IMR-90 (cell line): ENCODE results near the gene OSMR. TPM values are rescaled to one million over a fixed set of nuclear protein-coding genes. Genes with fewer than 3 reads are reported as not detected.

Experiments used
- ATAC-seq: fragments of 200-7000 bp; cut with Tn5 transposase; 2 replicates; pipeline ENCODE4 v1.9.1; 2020; ENCODE audit warnings: low read depth, mild to moderate bottlenecking, moderate library complexity
- BruUV-seq: library from RNA; stranded (reverse); fragments of 400-500 nt; replicated peaks from 2 replicates; lab custom pipeline; 2021; lab: Mats Ljungman, UMichigan
- CTCF ChIA-PET: fragments of 300-600 bp; formaldehyde crosslinking; extraction: SDS; loops from one replicate; lab custom pipeline; 2021; ENCODE audit warnings: antibody characterized with exemption; lab: Yijun Ruan, JAX
- POLR2A ChIA-PET: fragments of 300-600 bp; sonication (Branson Sonifier 250); formaldehyde crosslinking; loops from one replicate; lab custom pipeline; 2022; ENCODE audit warnings: antibody characterized with exemption; ENCODE audit not compliant: unreplicated experiment; lab: Charles Lee
- DNase-seq: peaks from one replicate; pipeline ENCODE4 v3.0.0; 2013
- H2AFZ ChIP-seq: replicated peaks from 2 replicates; pipeline ENCODE3; 2013; ENCODE audit warnings: low read length, mild to moderate bottlenecking; ENCODE audit not compliant: poor library complexity
- H2AK5ac ChIP-seq: 2 replicates; pipeline ENCODE4 v1.6.1; 2013; ENCODE audit warnings: low read depth, low read length, inconsistent platforms
- H2AK9ac ChIP-seq: replicated peaks from 2 replicates; pipeline ENCODE3; 2013; ENCODE audit warnings: mild to moderate bottlenecking, low read depth, low read length, moderate library complexity; ENCODE audit not compliant: poor library complexity
- H2BK120ac ChIP-seq: 2 replicates; pipeline ENCODE4 v1.6.1; 2013; ENCODE audit warnings: low read depth, low read length, inconsistent platforms
- H2BK15ac ChIP-seq: 3 replicates; pipeline ENCODE4 v1.6.1; 2013; ENCODE audit warnings: low read depth, low read length, inconsistent platforms
- H2BK20ac ChIP-seq: 2 replicates; pipeline ENCODE4 v1.6.1; 2013; ENCODE audit warnings: low read depth, mild to moderate bottlenecking, inconsistent platforms, low read length, moderate library complexity
- H2BK5ac ChIP-seq: 2 replicates; pipeline ENCODE4 v1.6.1; 2013; ENCODE audit warnings: mild to moderate bottlenecking, low read depth, low read length, inconsistent platforms; ENCODE audit not compliant: poor library complexity, severe bottlenecking
- H3K14ac ChIP-seq: replicated peaks from 2 replicates; pipeline ENCODE4 v1.6.1; 2013; ENCODE audit warnings: low read depth, low read length, inconsistent platforms
- H3K18ac ChIP-seq: 2 replicates; pipeline ENCODE4 v1.6.1; 2013; ENCODE audit warnings: low read depth, low read length, control low read depth
- H3K23ac ChIP-seq: 2 replicates; pipeline ENCODE4 v1.6.1; 2013; ENCODE audit warnings: low read depth, low read length, inconsistent platforms
- H3K27ac ChIP-seq: 2 replicates; pipeline ENCODE4 v1.5.1; 2013; ENCODE audit warnings: mild to moderate bottlenecking, control low read depth, low read length; ENCODE audit not compliant: insufficient read depth
- H3K27me3 ChIP-seq: 2 replicates; pipeline ENCODE4 v1.6.1; 2013; ENCODE audit warnings: low read length; ENCODE audit not compliant: control insufficient read depth, insufficient read depth
- H3K36me3 ChIP-seq: 2 replicates; pipeline ENCODE4 v1.6.1; 2013; ENCODE audit warnings: low read length, mixed read lengths; ENCODE audit not compliant: control insufficient read depth, insufficient read depth
- H3K4ac ChIP-seq: 2 replicates; pipeline ENCODE4 v1.6.1; 2013; ENCODE audit warnings: low read depth, low read length, inconsistent platforms
- H3K4me1 ChIP-seq: 2 replicates; pipeline ENCODE4 v1.6.1; 2013; ENCODE audit warnings: low read length, mixed read lengths; ENCODE audit not compliant: control insufficient read depth, insufficient read depth
- H3K4me2 ChIP-seq: 2 replicates; pipeline ENCODE4 v1.6.1; 2013; ENCODE audit warnings: low read depth, mild to moderate bottlenecking, control low read depth, low read length, moderate library complexity
- H3K4me3 ChIP-seq: 2 replicates; pipeline ENCODE4 v1.5.1; 2013; ENCODE audit warnings: low read depth, mild to moderate bottlenecking, control low read depth, low read length, moderate library complexity; ENCODE audit not compliant: insufficient read depth
- H3K56ac ChIP-seq: 2 replicates; pipeline ENCODE4 v1.6.1; 2013; ENCODE audit warnings: low read length, inconsistent platforms; ENCODE audit not compliant: insufficient read depth; ENCODE audit errors: extremely low read depth
- H3K79me1 ChIP-seq, 2 experiments: 2 replicates each; pipeline ENCODE4 v1.6.1; 2013; ENCODE audit warnings: low read length in 2 of 2, inconsistent platforms in 1 of 2, low read depth in 1 of 2
- H3K9ac ChIP-seq: 2 replicates; pipeline ENCODE4 v1.6.1; 2013; ENCODE audit warnings: low read depth, low read length, control low read depth
- H3K9me1 ChIP-seq: 2 replicates; pipeline ENCODE4 v1.6.1; 2013; ENCODE audit warnings: low read length, inconsistent platforms; ENCODE audit not compliant: insufficient read depth
- H3K9me3 ChIP-seq: 2 replicates; pipeline ENCODE4 v1.6.1; 2013; ENCODE audit warnings: low read length; ENCODE audit not compliant: control insufficient read depth, insufficient read depth
- H4K20me1 ChIP-seq: 2 replicates; pipeline ENCODE4 v1.6.1; 2013; ENCODE audit warnings: low read length, inconsistent platforms; ENCODE audit not compliant: insufficient read depth
- H4K5ac ChIP-seq: 2 replicates; pipeline ENCODE4 v1.6.1; 2013; ENCODE audit warnings: mild to moderate bottlenecking, low read depth, low read length, control low read depth
- H4K8ac ChIP-seq, 2 experiments: 2 replicates each; pipeline ENCODE4 v1.6.1; 2013; ENCODE audit warnings: low read depth in 2 of 2, low read length in 2 of 2, control low read depth in 1 of 2, inconsistent platforms in 1 of 2
- H4K91ac ChIP-seq: 2 replicates; pipeline ENCODE4 v1.6.1; 2013; ENCODE audit warnings: low read depth, low read length, inconsistent platforms; ENCODE audit not compliant: insufficient read depth
- BHLHE40 ChIP-seq: fragments of 150-350 bp; IDR thresholded peaks from 2 replicates; pipeline ENCODE4 v1.6.1; 2016; ENCODE audit warnings: mild to moderate bottlenecking, low read depth, low read length
- CEBPB ChIP-seq: IDR thresholded peaks from 2 replicates; pipeline ENCODE4 v1.6.1; 2012; ENCODE audit warnings: low read depth, low read length, improper control_type of control experiment
- CHD1 ChIP-seq: IDR thresholded peaks from 2 replicates; pipeline ENCODE4 v1.6.1; 2012; ENCODE audit warnings: low read depth, low read length, improper control_type of control experiment
- FOS ChIP-seq: fragments of 150-350 bp; IDR thresholded peaks from 2 replicates; pipeline ENCODE4 v1.6.1; 2016; ENCODE audit warnings: low read depth, low read length
- MAFK ChIP-seq: IDR thresholded peaks from 2 replicates; pipeline ENCODE4 v1.6.1; 2012; ENCODE audit warnings: low read depth, low read length, improper control_type of control experiment
- MAZ ChIP-seq: IDR thresholded peaks from 2 replicates; pipeline ENCODE4 v1.6.1; 2012; ENCODE audit warnings: low read depth, mild to moderate bottlenecking, low read length, improper control_type of control experiment, moderate library complexity, borderline replicate concordance
- MXI1 ChIP-seq: IDR thresholded peaks from 2 replicates; pipeline ENCODE4 v1.6.1; 2012; ENCODE audit warnings: low read depth, mild to moderate bottlenecking, low read length, moderate library complexity, borderline replicate concordance
- POLR2A ChIP-seq: IDR thresholded peaks from 2 replicates; pipeline ENCODE4 v1.6.1; 2012; ENCODE audit warnings: mild to moderate bottlenecking, low read depth, low read length
- RAD21 ChIP-seq: IDR thresholded peaks from 2 replicates; pipeline ENCODE4 v1.6.1; 2012; ENCODE audit warnings: low read length, improper control_type of control experiment
- RCOR1 ChIP-seq: IDR thresholded peaks from 2 replicates; pipeline ENCODE4 v1.6.1; 2012; ENCODE audit warnings: mild to moderate bottlenecking, low read length, improper control_type of control experiment; ENCODE audit not compliant: insufficient replicate concordance
- RFX5 ChIP-seq: IDR thresholded peaks from 2 replicates; pipeline ENCODE4 v1.8.0; 2012; ENCODE audit warnings: low read depth, mild to moderate bottlenecking, low read length, moderate library complexity
- SMC3 ChIP-seq: fragments of 150-350 bp; IDR thresholded peaks from 2 replicates; pipeline ENCODE4 v1.6.1; 2016; ENCODE audit warnings: low read depth, mild to moderate bottlenecking, antibody characterized with exemption, low read length, moderate library complexity
- USF2 ChIP-seq: fragments of 150-350 bp; IDR thresholded peaks from 2 replicates; pipeline ENCODE4 v1.6.1; 2017; ENCODE audit warnings: mild to moderate bottlenecking, antibody characterized with exemption, low read length, low read depth
- WGBS, 2 experiments: methylation state at CpG; one replicate each; pipeline versions ENCODE4 v1.1.5 to v1.1.7; 2013; ENCODE audit warnings: missing lambda C conversion rate in 2 of 2; ENCODE audit not compliant: insufficient read length in 1 of 2; ENCODE audit errors: extremely low coverage in 2 of 2; 5-methylcytosine and 5-hydroxymethylcytosine counted together
- dilution Hi-C: fragments of 300-500 bp; cut with HindIII; formaldehyde crosslinking; loops from one replicate; pipeline ENCODE4 v1.14.3; 2018; ENCODE audit warnings: low sequenced_read_pairs; ENCODE audit not compliant: unreplicated experiment
- in situ Hi-C: fragments of 300-500 bp; cut with MboI; formaldehyde crosslinking; loops from 3 replicates; pipeline ENCODE4 v1.14.3; 2019; ENCODE audit warnings: low sequenced_read_pairs, inconsistent platforms, mixed read lengths
- intact Hi-C: fragments of 100-400 bp; cut with micrococcal nuclease; formaldehyde crosslinking; loops from 2 replicates; pipeline ENCODE4 v1.10.0; 2022
- polyA plus RNA-seq, 3 experiments: library from polyadenylated mRNA; depleted of rRNA; stranded (reverse); fragments of >200 nt; gene quantifications; 2 replicates each; pipeline ENCODE4 v1.2.3, GENCODE V29; 2012; ENCODE audit warnings: low replicate concordance in 1 of 3
- total RNA-seq: library from RNA; depleted of rRNA; stranded (reverse); fragments of >200 nt; gene quantifications from 2 replicates; pipeline ENCODE4 v1.2.3, GENCODE V29; 2012
- TF ChIP-seq, protein P1 (sequence below): fragments of 150-350 bp; IDR thresholded peaks from 2 replicates; pipeline ENCODE4 v1.6.1; 2016; ENCODE audit warnings: low read depth, mild to moderate bottlenecking, low read length, moderate library complexity, borderline replicate concordance

Gene OSMR
- total and polyA plus RNA-seq, 2 of the 4 experiments (the other 2 are of a cell fraction), result 41.6 to 48.7 TPM

GRCh38 chr5:38846379-38847011, 683 bp downstream of the OSMR start:
- Histone ChIP-seq H3K27me3 (no peaks in the 10 kb centered on the region), H4K5ac (peak overlapping the region; percentile 95), H3K36me3 (peaks cover 16% of the 10 kb centered on the region), H3K4me1 (peaks cover 12% of the 10 kb centered on the region), H3K27ac (peak overlapping the region; percentile 99), H3K18ac (peak overlapping the region; percentile 97), H2AK9ac (peak overlapping the region; percentile 98), H2AFZ (peak overlapping the region; percentile 97), H3K4me2 (peak overlapping the region; percentile 97), H3K14ac (peak overlapping the region; percentile 87), H4K91ac (peak overlapping the region; percentile 97), H2BK20ac (peak overlapping the region; percentile 66), H3K9me1 (peaks cover 2% of the 10 kb centered on the region; the same call in 1 of the 2 replicates), H2BK15ac (peak overlapping the region; percentile 41), H3K9me3 (0 out of 2 replicates have a peak, but pooled peaks cover 3% of the 10 kb centered on the region), H2BK120ac (peak overlapping the region; percentile 89), H2AK5ac (peak overlapping the region; percentile 96), H3K56ac (peak overlapping the region; percentile 91), H3K4ac (peak overlapping the region; percentile 83), H3K4me3 (peak overlapping the region; percentile 93), H3K79me1 (peaks cover 18 to 66% of the 10 kb centered on the region in 2 experiments), H4K20me1 (peaks cover 22% of the 10 kb centered on the region), H3K23ac (peak overlapping the region; percentile 82), H4K8ac (peak overlapping the region; percentile 78 to 90), H3K9ac (peak overlapping the region; percentile 99), H2BK5ac (peak overlapping the region; percentile 98)
- ATAC-seq (no peak), DNase-seq (peak; percentile 25)
- in situ Hi-C loops (no loop called here), intact Hi-C loops (loop anchor here (10.0 kb wide), 2 partner anchors 228 to 438 kb away; partner anchors contain the start of gene RICTOR), dilution Hi-C loops (no loop called here)
- TF ChIP-seq SMC3, result no peak
- TF ChIP-seq RCOR1, result no peak
- TF ChIP-seq RFX5, result no peak
- TF ChIP-seq, protein P1, sequence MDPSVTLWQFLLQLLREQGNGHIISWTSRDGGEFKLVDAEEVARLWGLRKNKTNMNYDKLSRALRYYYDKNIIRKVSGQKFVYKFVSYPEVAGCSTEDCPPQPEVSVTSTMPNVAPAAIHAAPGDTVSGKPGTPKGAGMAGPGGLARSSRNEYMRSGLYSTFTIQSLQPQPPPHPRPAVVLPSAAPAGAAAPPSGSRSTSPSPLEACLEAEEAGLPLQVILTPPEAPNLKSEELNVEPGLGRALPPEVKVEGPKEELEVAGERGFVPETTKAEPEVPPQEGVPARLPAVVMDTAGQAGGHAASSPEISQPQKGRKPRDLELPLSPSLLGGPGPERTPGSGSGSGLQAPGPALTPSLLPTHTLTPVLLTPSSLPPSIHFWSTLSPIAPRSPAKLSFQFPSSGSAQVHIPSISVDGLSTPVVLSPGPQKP, result no peak
- TF ChIP-seq BHLHE40, result no peak
- no peak for TF ChIP-seq MAZ
- no peak; the same call in 1 of the 2 replicates for TF ChIP-seq MXI1
- no peak for TF ChIP-seq POLR2A
- TF ChIP-seq CHD1, result no peak
- no peak for TF ChIP-seq USF2
- TF ChIP-seq RAD21, result no peak
- no peak for TF ChIP-seq MAFK
- no peak for TF ChIP-seq FOS
- TF ChIP-seq CEBPB, result no peak
- BruUV-seq, result TSS peak; percentile 67
- ChIA-PET POLR2A (no interaction called here), CTCF (interaction anchor here (0.5 to 1.8 kb wide), 4 partner anchors 14 to 472 kb away, joined by 3 to 5 read pairs (median 4); no protein-coding TSS in a partner anchor)
- WGBS, 2 experiments, result 22% methylated on average over 5 of the region's 24 CpGs; no CpG with 5 or more reads in 1 of the 2 experiments
